Measurements from ENCODE around the gene MRTFB. TPM values are rescaled to one million over a fixed set of nuclear protein-coding genes. Genes with fewer than 3 reads are reported as not detected.

MRTFB gene
- total RNA-seq, 1 experiment from 2014 or later, result 5.3 TPM

GRCh38 chr16:14063618-14064581, 7.2 kb upstream of the MRTFB start:
- DNase-seq (ENCODE audit: low read depth), result no peak

GRCh38 chr16:14069818-14070217, 1.3 kb upstream of the MRTFB start:
- no peak for DNase-seq (ENCODE audit: low read depth)

GRCh38 chr16:14070555-14070876, 603 bp upstream of the MRTFB start:
- no peak for DNase-seq (ENCODE audit: low read depth)

- no peak for DNase-seq (ENCODE audit: low read depth)
Observed at GRCh38 chr16:14071576-14072271, 605 bp downstream of the MRTFB start.

GRCh38 chr16:14072360-14072759, 1.2 kb downstream of the MRTFB start:
- no peak for DNase-seq (ENCODE audit: low read depth)

- DNase-seq (ENCODE audit: low read depth), result no peak
Observed at GRCh38 chr16:14074544-14074943, 3.4 kb downstream of the MRTFB start.

- no peak for DNase-seq (ENCODE audit: low read depth)
Observed at GRCh38 chr16:14077918-14078317, 6.8 kb downstream of the MRTFB start.

GRCh38 chr16:14086477-14086876, 15.4 kb downstream of the MRTFB start:
- DNase-seq (ENCODE audit: low read depth), result no peak

GRCh38 chr16:14087181-14087580, 16.1 kb downstream of the MRTFB start:
- DNase-seq (ENCODE audit: low read depth), result no peak

- no peak for DNase-seq (ENCODE audit: low read depth)
Observed at GRCh38 chr16:14087590-14088154, 16.6 kb downstream of the MRTFB start.

GRCh38 chr16:14088155-14088753, 17.1 kb downstream of the MRTFB start:
- DNase-seq (ENCODE audit: low read depth), result no peak

GRCh38 chr16:14089283-14089823, 18.2 kb downstream of the MRTFB start:
- no peak for DNase-seq (ENCODE audit: low read depth)

GRCh38 chr16:14092561-14092960, 21.4 kb downstream of the MRTFB start:
- DNase-seq (ENCODE audit: low read depth), result no peak

- DNase-seq (ENCODE audit: low read depth), result peak; percentile 27
Observed at GRCh38 chr16:14095883-14096551, 24.9 kb downstream of the MRTFB start.

GRCh38 chr16:14097182-14097959, 26.3 kb downstream of the MRTFB start:
- no peak for DNase-seq (ENCODE audit: low read depth)

- DNase-seq (ENCODE audit: low read depth), result no peak
Observed at GRCh38 chr16:14098081-14098480, 27.0 kb downstream of the MRTFB start.

- no peak for DNase-seq (ENCODE audit: low read depth)
Observed at GRCh38 chr16:14100825-14101224, 29.7 kb downstream of the MRTFB start.

- DNase-seq (ENCODE audit: low read depth), result no peak
Observed at GRCh38 chr16:14101415-14101814, 30.3 kb downstream of the MRTFB start.

- DNase-seq (ENCODE audit: low read depth), result no peak
Observed at GRCh38 chr16:14102925-14103720, 32.0 kb downstream of the MRTFB start.

GRCh38 chr16:14104066-14104465, 32.9 kb downstream of the MRTFB start:
- no peak for DNase-seq (ENCODE audit: low read depth)
